GM18519 (cell line): ENCODE measurements around the gene ATP2A2.
"Not testable (repeated sequence)": the region's sequence is repeated elsewhere in the genome, so short reads cannot be mapped to it uniquely, and the experiment has no call there.

Experiments
- ATAC-seq: cut with Tn5 transposase; IDR thresholded peaks from one replicate; pipeline ENCODE4 v1.9.1; 2021; ENCODE audit warnings: mild to moderate bottlenecking, moderate library complexity; ENCODE audit not compliant: unreplicated experiment, low FRiP score

The ATP2A2 gene

DNA sequence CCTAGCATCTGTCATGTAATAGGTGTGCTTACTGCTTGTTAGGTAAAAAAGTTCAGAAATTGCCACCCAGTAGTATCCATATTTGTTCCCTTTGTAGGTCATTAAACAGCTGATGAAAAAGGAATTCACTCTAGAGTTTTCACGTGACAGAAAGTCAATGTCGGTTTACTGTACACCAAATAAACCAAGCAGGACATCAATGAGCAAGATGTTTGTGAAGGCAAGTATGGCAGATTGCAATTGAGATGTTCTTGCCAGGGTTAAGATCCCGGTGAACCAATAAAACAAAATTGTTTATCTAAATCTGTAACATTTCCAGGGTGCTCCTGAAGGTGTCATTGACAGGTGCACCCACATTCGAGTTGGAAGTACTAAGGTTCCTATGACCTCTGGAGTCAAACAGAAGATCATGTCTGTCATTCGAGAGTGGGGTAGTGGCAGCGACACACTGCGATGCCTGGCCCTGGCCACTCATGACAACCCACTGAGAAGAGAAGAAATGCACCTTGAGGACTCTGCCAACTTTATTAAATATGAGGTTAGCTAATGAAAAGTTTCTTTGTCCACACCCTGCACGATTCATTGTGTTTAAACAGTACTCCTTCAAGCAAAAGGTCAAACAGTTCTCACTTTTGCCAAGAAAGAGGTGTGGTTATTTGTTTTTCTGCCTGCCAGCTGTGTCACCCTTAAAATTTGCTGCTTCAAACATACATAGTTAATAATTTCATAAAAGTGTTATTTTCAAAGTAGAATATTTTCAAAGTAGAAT, 58.3 kb downstream of the ATP2A2 start:
- no peak for ATAC-seq

DNA sequence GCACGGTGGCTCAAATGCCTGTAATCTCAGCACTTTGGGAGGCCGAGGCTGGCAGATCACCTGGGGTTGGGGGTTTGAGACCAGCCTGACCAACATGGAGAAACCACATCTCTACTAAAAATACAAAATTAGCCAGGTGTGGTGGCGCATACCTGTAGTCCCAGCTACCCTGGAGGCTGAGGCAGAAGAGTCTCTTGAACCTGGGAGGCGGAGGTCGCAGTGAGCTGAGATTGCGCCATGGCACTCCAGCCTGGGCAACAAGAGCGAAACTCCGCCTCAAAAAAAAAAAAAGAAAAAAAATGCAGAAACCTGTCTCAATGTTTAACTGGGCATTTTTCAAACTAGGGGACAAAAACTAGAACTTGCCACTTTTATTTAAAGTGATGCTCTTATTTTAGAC, 59.2 kb downstream of the ATP2A2 start:
- not testable (repeated sequence) for ATAC-seq

DNA sequence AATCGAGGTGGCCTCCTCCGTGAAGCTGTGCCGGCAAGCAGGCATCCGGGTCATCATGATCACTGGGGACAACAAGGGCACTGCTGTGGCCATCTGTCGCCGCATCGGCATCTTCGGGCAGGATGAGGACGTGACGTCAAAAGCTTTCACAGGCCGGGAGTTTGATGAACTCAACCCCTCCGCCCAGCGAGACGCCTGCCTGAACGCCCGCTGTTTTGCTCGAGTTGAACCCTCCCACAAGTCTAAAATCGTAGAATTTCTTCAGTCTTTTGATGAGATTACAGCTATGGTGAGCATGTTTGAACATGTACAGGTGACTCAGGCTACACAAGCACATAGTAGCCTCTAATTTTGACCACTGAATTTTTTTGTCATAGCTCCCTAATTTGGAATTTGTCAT, 59.7 kb downstream of the ATP2A2 start:
- ATAC-seq: no peak

DNA sequence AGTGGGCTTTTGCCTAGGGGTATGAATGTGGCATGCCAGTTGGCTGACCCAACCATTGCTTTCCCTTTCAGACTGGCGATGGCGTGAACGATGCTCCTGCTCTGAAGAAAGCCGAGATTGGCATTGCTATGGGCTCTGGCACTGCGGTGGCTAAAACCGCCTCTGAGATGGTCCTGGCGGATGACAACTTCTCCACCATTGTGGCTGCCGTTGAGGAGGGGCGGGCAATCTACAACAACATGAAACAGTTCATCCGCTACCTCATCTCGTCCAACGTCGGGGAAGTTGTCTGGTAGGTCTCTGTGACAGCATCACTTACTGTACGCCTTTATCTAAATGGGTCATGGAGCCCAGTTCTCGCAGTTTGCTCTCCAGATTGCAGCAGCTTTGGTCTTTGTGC, 61.1 kb downstream of the ATP2A2 start:
- no peak for ATAC-seq

DNA sequence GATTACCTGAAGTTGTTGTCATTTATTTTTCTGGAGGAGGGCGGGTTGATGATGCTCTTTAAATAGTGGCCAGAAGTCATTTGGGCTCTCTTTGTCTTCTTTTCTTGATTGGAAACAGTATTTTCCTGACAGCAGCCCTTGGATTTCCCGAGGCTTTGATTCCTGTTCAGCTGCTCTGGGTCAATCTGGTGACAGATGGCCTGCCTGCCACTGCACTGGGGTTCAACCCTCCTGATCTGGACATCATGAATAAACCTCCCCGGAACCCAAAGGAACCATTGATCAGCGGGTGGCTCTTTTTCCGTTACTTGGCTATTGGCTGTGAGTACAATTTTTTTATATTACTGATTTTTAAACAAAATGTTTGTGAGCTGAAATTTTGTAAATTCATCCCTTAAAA, 62.1 kb downstream of the ATP2A2 start:
- no peak for ATAC-seq

DNA sequence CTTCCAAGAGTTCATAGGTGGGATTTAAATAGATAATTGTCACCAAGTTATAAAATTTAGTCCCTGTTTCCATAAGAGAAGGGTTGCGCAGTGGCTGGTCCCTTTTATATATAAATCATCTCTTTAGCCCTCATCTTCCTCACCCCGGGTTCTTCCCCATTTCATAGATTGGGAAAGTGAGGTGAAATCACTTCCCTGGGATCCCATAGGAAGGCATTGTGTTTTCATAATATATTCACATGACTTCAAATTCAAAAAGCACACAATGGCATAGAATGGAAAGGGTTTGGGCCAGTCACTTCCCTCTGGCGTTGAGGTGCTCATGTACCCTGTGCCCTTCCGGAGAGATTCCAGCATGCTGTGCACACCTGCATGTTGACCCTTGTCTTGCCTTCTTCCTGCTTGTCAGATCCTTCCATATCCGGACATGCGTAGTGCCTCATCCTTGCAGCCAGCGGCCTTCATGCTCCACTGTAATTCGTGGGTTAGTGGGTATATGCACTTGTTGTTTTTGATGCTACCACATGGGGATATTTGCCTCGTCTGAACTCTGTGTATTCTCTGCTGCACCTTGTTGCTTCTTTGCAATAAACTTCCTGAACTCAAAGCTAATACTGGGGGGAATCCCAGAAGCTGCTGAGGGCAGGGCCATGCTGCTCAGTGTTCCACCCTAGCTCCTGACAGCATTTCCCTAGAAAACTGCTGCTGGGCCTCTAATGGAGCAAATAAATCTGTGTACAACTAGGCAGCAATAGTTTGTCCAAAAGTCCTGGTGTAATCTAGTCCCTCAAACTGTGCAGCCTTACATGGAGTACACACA, 62.9 kb downstream of the ATP2A2 start:
- no peak for ATAC-seq

DNA sequence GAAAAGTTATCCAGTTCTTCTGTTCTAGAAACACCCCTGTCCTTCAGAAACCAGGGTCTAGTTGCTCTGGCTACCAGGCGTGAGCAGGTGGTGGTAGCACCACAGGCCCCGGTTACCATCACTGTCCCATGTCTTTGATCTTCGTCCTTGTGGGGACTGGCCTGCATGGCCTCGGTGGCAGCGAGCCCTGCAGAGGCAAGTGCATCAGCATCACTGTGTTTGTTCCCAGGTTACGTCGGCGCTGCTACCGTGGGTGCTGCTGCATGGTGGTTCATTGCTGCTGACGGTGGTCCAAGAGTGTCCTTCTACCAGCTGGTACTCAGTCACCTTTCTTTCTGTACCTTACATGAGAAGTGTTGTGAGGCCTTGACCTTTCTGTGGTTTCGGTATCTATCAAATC, 63.6 kb downstream of the ATP2A2 start:
- ATAC-seq: no peak

DNA sequence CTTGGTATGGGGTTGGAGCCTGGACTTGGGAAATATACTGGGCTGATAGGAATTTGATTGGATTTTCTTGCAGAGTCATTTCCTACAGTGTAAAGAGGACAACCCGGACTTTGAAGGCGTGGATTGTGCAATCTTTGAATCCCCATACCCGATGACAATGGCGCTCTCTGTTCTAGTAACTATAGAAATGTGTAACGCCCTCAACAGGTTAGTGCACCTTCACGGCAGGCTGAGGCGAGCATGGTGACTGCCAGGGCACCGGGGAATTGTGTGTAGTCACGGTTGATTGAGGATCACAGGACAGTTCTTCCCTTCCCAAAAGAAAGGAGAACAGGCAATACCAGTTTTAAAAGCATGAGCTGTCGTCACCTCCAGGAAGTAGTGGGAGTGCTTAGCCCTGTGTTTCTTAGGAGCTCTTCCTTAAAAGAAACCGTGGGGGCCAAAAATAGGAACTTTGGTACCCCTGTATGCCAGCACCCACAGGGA, 64.2 kb downstream of the ATP2A2 start:
- no peak for ATAC-seq

DNA sequence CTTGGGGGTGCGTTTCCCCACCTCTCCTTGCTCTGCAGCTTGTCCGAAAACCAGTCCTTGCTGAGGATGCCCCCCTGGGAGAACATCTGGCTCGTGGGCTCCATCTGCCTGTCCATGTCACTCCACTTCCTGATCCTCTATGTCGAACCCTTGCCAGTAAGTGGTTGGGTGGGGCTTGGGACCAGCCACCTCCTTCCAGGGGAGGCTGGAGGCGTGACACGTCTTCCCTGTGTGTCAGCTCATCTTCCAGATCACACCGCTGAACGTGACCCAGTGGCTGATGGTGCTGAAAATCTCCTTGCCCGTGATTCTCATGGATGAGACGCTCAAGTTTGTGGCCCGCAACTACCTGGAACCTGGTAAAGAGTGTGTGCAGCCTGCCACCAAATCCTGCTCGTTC, 64.9 kb downstream of the ATP2A2 start:
- ATAC-seq: no peak

DNA sequence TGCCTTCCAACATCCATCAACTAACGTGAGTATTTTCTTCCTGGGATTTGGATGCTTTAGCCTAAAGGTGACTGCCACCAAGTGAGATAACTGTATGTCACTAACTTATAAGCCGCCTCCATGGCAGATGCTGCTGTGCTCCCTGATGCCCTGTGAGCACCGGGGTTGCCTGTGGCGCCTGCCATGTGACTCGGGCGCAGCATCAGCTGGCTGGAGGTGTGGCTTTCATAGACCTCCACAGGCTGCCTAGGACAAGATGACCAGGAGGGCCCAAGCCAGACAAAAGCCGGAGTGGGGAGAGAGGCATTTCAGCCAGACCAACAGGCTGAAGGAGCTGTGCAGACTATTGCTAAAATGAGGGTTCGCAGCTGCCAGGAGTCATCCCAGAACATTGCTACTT, 66.7 kb downstream of the ATP2A2 start:
- no peak for ATAC-seq

DNA sequence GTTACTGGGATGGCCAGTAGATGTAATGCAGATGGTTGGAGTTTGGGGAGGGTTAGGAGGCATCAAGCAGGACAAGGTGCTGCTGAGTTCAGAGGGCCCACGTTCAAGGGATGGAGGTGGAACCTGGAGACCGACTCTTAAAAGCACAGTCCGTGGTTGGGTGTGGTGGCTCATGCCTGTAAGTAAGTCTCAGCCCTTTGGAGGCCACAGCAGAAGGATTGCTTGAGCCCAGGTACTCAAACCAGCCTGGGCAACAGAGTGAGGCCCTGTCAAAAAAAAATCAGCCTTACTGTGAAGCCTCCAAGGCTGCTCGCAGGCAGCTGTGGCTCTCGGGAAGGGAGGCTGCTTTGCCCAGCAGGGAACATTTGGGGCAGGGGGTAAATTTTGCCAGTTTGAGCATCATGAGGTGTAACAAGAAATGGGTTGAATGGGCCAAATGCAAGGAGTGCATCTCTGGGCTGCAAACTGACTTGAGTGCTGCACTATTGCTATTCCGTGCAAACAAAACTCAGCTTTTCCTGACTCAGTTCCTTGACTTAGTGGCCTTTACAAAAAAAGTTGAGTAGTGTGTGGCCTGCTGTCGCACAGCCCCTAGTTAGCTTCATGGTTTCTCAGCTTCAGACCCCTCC, 67.5 kb downstream of the ATP2A2 start:
- no peak for ATAC-seq

DNA sequence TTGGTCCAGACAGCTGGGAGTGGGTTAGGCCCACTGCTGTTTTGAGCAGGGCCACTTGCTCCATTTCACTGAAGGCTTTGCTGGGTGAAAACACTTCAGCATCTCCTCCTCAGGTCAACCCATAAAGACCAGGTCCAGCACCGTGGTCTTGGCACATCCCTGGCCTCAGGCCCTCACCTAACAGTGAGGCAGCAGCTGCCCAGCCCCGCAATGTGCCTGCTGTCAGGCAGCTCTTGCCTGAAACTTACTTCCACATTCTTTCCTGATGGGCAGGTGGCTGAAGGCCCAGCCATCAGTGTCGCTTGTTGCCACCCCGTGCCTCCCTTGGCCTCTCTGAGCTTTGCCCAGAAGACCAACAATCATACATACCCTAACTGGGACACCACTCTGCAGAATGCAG, 68.0 kb downstream of the ATP2A2 start:
- ATAC-seq: no peak

DNA sequence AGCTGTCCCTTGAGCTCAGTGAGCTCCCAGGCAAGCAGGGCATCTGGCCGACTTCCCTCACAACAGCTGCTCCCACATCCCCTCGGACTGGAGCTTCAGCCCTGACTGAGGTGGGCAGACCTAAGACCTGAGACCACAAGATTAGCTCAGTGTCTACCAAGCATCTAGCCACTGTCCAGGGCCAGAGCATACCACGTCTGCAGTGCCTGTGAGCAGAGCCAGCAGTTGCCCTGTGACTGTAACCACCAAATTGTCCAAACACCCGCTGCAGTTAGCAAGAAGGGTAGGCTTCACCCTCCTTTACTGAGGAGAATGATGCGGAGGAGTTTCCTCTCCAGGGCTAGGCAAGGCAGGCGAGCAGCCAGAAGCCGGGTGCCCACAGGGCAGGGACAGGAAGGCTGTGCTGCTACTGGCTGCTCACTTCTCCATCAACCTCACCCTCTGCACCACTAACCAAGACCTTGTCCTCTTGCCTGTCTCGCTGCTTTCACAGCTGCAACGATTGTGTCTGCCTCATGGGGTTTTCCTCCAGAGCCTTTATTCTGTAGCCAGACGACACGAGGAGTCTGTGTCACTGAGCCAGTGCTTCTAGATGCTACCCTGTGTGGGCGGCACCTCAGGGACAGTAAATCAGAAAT, 68.6 kb downstream of the ATP2A2 start:
- ATAC-seq: no peak

DNA sequence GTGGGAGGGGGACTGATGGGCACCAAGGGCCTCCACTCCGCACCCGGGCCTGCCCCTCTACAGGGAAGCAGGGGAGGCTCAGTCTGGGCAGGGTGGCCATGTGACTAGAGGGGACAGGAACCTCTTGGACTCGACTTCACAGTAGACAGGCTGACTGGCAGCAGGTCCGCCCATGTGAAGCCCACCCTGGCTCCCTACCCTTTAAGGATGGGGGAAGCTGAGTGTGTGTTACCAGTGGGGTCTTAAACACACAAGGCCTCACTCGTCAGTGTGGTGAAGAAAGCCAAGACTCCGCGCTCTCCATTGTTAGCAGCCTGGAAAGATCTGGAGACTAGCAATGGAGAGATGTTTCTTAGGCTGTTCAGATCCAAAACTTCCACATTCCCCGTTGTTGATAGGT, 70.1 kb downstream of the ATP2A2 start:
- ATAC-seq: no peak

DNA sequence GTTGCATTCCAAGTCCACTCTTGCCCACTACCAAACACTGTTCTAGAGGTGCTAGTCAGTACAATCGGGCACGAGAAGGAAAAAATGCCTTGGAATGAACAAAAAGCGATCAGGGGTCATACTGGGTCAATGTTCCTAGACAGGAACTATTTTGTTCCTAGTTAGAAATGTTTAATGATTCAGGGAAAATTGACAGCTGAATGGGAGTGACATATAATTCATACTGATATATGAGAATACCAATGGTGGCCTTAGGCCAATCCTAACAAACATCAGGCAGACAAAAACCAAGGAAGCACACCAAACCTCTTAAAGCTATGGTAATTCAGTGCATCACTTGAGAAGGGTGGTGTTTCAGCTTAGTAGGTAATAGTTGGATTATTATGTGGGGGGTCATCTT, 71.4 kb downstream of the ATP2A2 start:
- no peak for ATAC-seq

DNA sequence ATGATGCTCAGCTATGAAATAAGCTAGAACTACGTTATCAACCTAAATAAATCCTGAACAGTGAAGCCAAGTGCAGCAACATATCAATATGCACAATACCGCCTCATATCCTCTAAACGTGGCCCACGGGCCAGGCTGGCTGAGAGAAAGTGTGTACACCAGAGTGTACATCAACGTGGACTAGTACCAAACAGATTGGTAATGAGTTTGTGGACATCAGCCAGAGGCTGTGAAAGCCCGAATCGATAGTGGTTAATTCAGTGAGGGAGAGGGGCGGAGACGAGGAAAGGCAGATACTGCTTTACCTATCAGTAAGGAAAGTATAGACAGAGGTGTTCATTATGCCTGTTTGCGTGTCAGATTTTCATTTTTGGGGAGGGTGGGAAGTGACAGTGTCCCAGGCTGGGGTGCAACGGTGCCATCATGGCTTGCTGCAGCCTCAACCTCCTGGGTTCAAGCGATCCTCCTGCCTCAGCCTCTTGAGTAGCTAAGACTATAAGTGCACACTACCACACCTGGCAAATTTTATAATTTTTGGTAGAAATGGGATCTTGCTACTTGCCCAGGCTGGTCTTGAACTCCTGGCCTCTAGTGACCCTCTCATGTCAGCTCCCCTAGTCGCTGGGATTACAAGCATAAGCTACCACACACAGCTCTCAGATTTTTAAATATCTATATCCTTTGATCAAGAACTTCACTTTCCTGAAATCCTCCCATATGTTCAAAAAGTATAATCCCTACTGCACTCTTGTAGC, 72.3 kb downstream of the ATP2A2 start:
- no peak for ATAC-seq

DNA sequence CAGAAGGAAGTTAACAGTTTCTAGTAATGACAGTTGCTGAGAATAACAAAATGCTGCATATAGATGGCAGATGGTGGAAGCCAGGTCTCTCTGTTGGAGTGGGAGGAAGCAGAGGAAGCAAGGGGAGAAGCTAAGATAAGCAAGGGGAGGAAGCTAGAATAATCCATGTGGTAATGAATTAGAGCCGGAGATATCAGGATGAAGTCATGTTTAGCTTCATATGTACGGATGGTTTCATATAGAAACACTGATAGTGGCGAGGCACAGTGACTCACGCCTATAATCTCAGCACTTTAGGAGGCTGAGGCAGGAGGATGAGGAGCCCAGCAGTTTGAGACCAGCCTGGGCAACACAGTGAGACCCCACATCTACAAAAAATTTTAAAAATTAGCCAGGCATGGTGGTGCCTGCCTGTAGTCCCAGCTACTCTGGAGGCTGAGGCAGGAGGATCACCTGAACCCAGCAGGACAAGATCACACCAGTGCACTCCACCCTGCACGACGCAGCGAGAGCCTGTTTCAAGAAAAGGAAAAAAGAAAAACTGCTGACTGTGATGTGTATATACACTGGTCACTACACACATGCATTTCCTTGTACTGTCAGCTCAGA, 73.2 kb downstream of the ATP2A2 start:
- ATAC-seq: no peak

DNA sequence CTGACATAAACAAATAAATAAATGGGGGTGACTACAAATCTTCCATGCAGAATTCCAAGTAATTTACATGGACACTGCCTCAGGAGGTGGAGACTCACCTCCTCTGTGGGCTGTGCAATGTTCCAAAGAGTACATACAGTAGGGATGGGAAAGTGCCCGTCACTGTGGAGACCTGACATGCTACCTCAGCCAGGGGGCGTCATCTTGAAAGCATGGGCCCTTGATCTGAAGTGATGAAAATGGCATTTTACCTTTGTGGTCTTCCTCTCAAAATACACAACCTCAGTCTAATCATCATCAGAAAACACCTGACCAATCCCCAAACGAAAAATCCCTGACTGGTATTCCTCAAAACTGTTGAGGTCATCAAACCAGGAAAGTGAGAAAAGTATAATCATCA, 74.0 kb downstream of the ATP2A2 start:
- no peak for ATAC-seq

DNA sequence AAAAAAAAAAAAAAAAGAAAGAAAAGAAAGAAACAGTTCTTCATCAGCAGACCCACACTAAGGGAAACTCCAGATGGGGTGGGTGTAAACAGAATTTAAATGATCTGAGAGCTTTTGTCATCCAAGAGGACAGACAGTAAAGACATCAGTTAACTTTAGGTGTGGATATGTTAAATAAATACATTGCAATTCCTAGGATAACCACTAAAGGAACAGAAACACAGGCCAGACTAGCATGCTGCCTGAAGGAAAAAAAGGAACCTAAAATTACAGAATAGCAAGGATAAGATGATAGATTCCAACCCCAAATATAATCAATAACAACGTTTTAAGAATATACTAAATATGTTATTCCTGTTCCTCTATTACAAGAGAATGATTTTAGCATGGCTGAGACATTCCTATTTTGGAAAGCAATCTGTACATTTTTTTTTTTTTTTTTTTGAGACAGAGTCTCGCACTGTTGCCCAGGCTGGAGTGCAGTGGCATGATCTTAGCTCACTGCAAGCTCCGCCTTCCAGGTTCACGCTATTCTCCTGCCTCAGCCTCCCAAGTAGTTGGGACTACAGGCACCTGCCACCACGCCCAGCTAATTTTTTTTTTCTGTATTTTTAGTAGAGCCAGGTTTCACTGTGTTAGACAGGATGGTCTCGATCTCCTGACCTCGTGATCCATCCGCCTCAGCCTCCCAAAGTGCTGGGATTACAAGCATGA, 77.5 kb downstream of the ATP2A2 start:
- not testable (repeated sequence) for ATAC-seq
